Activated T-helper 1 cell treated with anti-CD3 and anti-CD28 coated beads, Interleukin-12 subunit alpha, Interleukin-12 subunit beta, Interleukin-2, Interleukin-4 antibody, amounts not matched to agents 30 ng/mL and 10 ng/mL and 1 ng/mL, durations not matched to agents 14 hours and 24 hours and 36 hours (primary cell): ENCODE measurements around the gene RAB22A. TPM values are rescaled to one million over a fixed set of nuclear protein-coding genes. Genes with fewer than 3 reads are reported as not detected.

Source experiments
- total RNA-seq: library from RNA; stranded (reverse); gene quantifications from 2 replicates; pipeline ENCODE4 v1.2.3, GENCODE V29; 2022

RAB22A gene
- total RNA-seq, 1 donor from 2014 or later: 16.9 TPM

Other genes starting within 250 kb of the RAB22A start
- not detected in 2 replicates for gene ANKRD60, start 81.1 kb upstream of the RAB22A start, total RNA-seq
- 39.7 and 40.9 TPM in 2 replicates for gene VAPB, start 79.5 kb downstream of the RAB22A start, total RNA-seq
- gene APCDD1L, start 205.7 kb downstream of the RAB22A start, total RNA-seq: not detected in 2 replicates